GM10248 (cell line): ENCODE data around the gene F2RL2.

ENCODE experiments used
- CTCF ChIA-PET: fragments of 300-600 bp; sonication (Branson Sonifier 250); formaldehyde crosslinking; extraction: SDS; loops from one replicate; lab custom pipeline; 2021; ENCODE audit warnings: antibody characterized with exemption; lab: Yijun Ruan, JAX
- POLR2A ChIA-PET: fragments of 350-650 bp; sonication (Branson Sonifier 250); formaldehyde crosslinking; extraction: SDS; loops from one replicate; lab custom pipeline; 2020; ENCODE audit warnings: antibody characterized with exemption; lab: Yijun Ruan, JAX
- DNase-seq: peaks from one replicate; pipeline ENCODE4 v3.0.0; 2012; ENCODE audit errors: extremely low spot score
- CTCF ChIP-seq: IDR thresholded peaks from 2 replicates; pipeline ENCODE4 v1.5.1; 2012; ENCODE audit warnings: mild to moderate bottlenecking, low read depth; ENCODE audit errors: extremely low read depth, missing control alignments, control extremely low read depth

Gene F2RL2

GRCh38 chr5:76634661-76635060 lies 11.5 kb upstream of the F2RL2 start:
- CTCF ChIA-PET: interaction anchor here (1.0 to 3.2 kb wide), 6 partner anchors 11 to 228 kb away, joined by 3 to 12 read pairs (median 4); partner anchors contain the start of gene F2RL2
- TF ChIP-seq CTCF: no peak
- DNase-seq: no peak
- POLR2A ChIA-PET: no interaction called here

- ChIA-PET CTCF (interaction anchor here (1.0 to 1.6 kb wide), 3 partner anchors 9 to 15 kb away, joined by 4 to 5 read pairs (median 4); no protein-coding TSS in a partner anchor), POLR2A (no interaction called here)
- TF ChIP-seq CTCF: no peak
- no peak for DNase-seq
These were observed 3.5 kb upstream of the F2RL2 start for GRCh38 chr5:76626738-76627137.

GRCh38 chr5:76625087-76625815 lies 2.0 kb upstream of the F2RL2 start:
- DNase-seq: no peak
- ChIA-PET CTCF (interaction anchor here (1.0 to 2.0 kb wide), 6 partner anchors 9 to 149 kb away, joined by 3 to 7 read pairs (median 5); no protein-coding TSS in a partner anchor), POLR2A (no interaction called here)
- no peak for TF ChIP-seq CTCF

GRCh38 chr5:76622076-76622475 lies 1.1 kb downstream of the F2RL2 start:
- CTCF ChIA-PET: no interaction called here

GRCh38 chr5:76620166-76620565 lies 3.0 kb downstream of the F2RL2 start:
- DNase-seq: no peak
- CTCF ChIA-PET: interaction anchor here (1.0 to 1.9 kb wide), 2 partner anchors 20 to 154 kb away, joined by 3 to 5 read pairs; no protein-coding TSS in a partner anchor
- POLR2A ChIA-PET: no interaction called here
- TF ChIP-seq CTCF: no peak

More at GRCh38 chr5:76622076-76622475, 1.1 kb downstream of the F2RL2 start:
- DNase-seq: no peak
- no peak for TF ChIP-seq CTCF
- POLR2A ChIA-PET: no interaction called here

- POLR2A ChIA-PET: no interaction called here
- CTCF ChIA-PET: interaction anchor here (0.8 to 4.7 kb wide), 7 partner anchors 10 to 157 kb away, joined by 3 to 35 read pairs (median 4); no protein-coding TSS in a partner anchor
- TF ChIP-seq CTCF: no peak
- no peak for DNase-seq
These were observed 5.5 kb downstream of the F2RL2 start for GRCh38 chr5:76617675-76618074.
